Liver (tissue), 9 donors: ENCODE measurements around the gene TEX44. TPM values are rescaled to one million over a fixed set of nuclear protein-coding genes. Genes with fewer than 3 reads are reported as not detected.

ENCODE experiments used
- DNase-seq: peaks from one replicate; pipeline ENCODE4 v3.0.0-alpha.2; 2017; ENCODE audit warnings: low spot score
- H3K27ac ChIP-seq, 2 donors: one replicate each; pipeline ENCODE4 v1.7.0; 2013; ENCODE audit warnings: inconsistent platforms in 2 of 2, low read length in 2 of 2, control low read depth in 1 of 2, low read depth in 1 of 2, mild to moderate bottlenecking in 1 of 2
- H3K27me3 ChIP-seq, 4 donors: one replicate each; pipeline versions ENCODE4 v1.6.1 to v1.7.0; 2013; ENCODE audit warnings: low read length in 3 of 4, inconsistent platforms in 1 of 4, mild to moderate bottlenecking in 1 of 4, moderate library complexity in 1 of 4; ENCODE audit not compliant: control insufficient read depth in 4 of 4, insufficient read depth in 4 of 4
- H3K36me3 ChIP-seq, 4 donors: one replicate each; pipeline versions ENCODE4 v1.6.1 to v1.7.0; 2013; ENCODE audit warnings: low read length in 3 of 4, mild to moderate bottlenecking in 3 of 4, low read depth in 1 of 4, moderate library complexity in 1 of 4; ENCODE audit not compliant: control insufficient read depth in 4 of 4, insufficient read depth in 3 of 4
- H3K4me1 ChIP-seq, 4 donors: one replicate each; pipeline versions ENCODE4 v1.6.1 to v1.7.0; 2013; ENCODE audit warnings: low read length in 3 of 4, mild to moderate bottlenecking in 3 of 4, moderate library complexity in 1 of 4; ENCODE audit not compliant: control insufficient read depth in 4 of 4, insufficient read depth in 4 of 4
- H3K4me3 ChIP-seq, 3 donors: one replicate each; pipeline versions ENCODE4 v1.6.1 to v1.7.0; 2013; ENCODE audit warnings: low read length in 3 of 3, control low read depth in 1 of 3, low read depth in 1 of 3, mild to moderate bottlenecking in 1 of 3
- H3K9ac ChIP-seq, 2 donors: one replicate each; pipeline ENCODE4 v1.7.0; 2013; ENCODE audit warnings: low read length in 2 of 2, mild to moderate bottlenecking in 2 of 2, moderate library complexity in 2 of 2, control low read depth in 1 of 2, low read depth in 1 of 2
- H3K9me3 ChIP-seq, 4 donors: one replicate each; pipeline versions ENCODE4 v1.6.1 to v1.7.0; 2013; ENCODE audit warnings: low read length in 3 of 4; ENCODE audit not compliant: control insufficient read depth in 4 of 4
- EGR1 ChIP-seq, 2 donors: IDR thresholded peaks; 2 replicates each; pipeline ENCODE4 v1.6.1; 2016 to 2018; ENCODE audit warnings: antibody characterized with exemption in 2 of 2, low read depth in 2 of 2
- FOXA1 ChIP-seq: IDR thresholded peaks from 2 replicates; pipeline ENCODE4 v1.6.1; 2016; ENCODE audit warnings: antibody characterized with exemption
- FOXA2 ChIP-seq: IDR thresholded peaks from 2 replicates; pipeline ENCODE4 v1.6.1; 2016; ENCODE audit warnings: antibody characterized with exemption
- GABPA ChIP-seq, 2 donors: IDR thresholded peaks in 1 of 2; conservative IDR thresholded peaks in 1 of 2; 2 replicates each; pipeline ENCODE4 v1.6.1; 2016; ENCODE audit warnings: antibody characterized with exemption in 2 of 2, mild to moderate bottlenecking in 1 of 2, moderate library complexity in 1 of 2
- HNF4A ChIP-seq, 2 donors: conservative IDR thresholded peaks; 2 replicates each; pipeline ENCODE4 v1.6.1; 2016; ENCODE audit warnings: antibody characterized with exemption in 2 of 2, mild to moderate bottlenecking in 2 of 2
- HNF4G ChIP-seq: IDR thresholded peaks from 2 replicates; pipeline ENCODE4 v1.6.1; 2016; ENCODE audit warnings: antibody characterized with exemption
- JUND ChIP-seq, 2 donors: IDR thresholded peaks; 2 replicates each; pipeline ENCODE4 v1.6.1; 2016; ENCODE audit warnings: antibody characterized with exemption in 2 of 2
- NR2F2 ChIP-seq: IDR thresholded peaks from 2 replicates; pipeline ENCODE4 v1.6.1; 2016; ENCODE audit warnings: antibody characterized with exemption
- RAD21 ChIP-seq, 2 donors: IDR thresholded peaks; 2 replicates each; pipeline ENCODE4 v1.6.1; 2016; ENCODE audit warnings: antibody characterized with exemption in 2 of 2, mild to moderate bottlenecking in 2 of 2
- RXRA ChIP-seq, 2 donors: IDR thresholded peaks; 2 replicates each; pipeline ENCODE4 v1.6.1; 2017 to 2018; ENCODE audit warnings: antibody characterized with exemption in 2 of 2, mild to moderate bottlenecking in 1 of 2
- SP1 ChIP-seq: IDR thresholded peaks from 2 replicates; pipeline ENCODE4 v1.6.1; 2018; ENCODE audit warnings: antibody characterized with exemption, mild to moderate bottlenecking
- TAF1 ChIP-seq: conservative IDR thresholded peaks from 2 replicates; pipeline ENCODE4 v1.6.1; 2016; ENCODE audit warnings: antibody characterized with exemption, mild to moderate bottlenecking
- YY1 ChIP-seq: IDR thresholded peaks from 2 replicates; pipeline ENCODE4 v1.6.1; 2016; ENCODE audit warnings: antibody characterized with exemption, mild to moderate bottlenecking
- WGBS: extraction: QIAGEN DNeasy Blood & Tissue Kit; methylation state at CpG from one replicate; pipeline ENCODE4 v1.1.7; 2013; 5-methylcytosine and 5-hydroxymethylcytosine counted together
- polyA plus RNA-seq, 2 donors: library from polyadenylated mRNA; stranded (reverse) in 1 of 2; unstranded in 1 of 2; fragments of 200-250 nt in 1 of 2; fragments of >200 nt in 1 of 2; fragmentation: Nextera tagmentation in 1 of 2; extraction: Ambion mirVana in 1 of 2; gene quantifications; one replicate each; pipeline versions ENCODE4 v1.2.1 to v1.2.3, GENCODE V29; 2013 to 2015
- total RNA-seq, 2 donors: library from RNA; depleted of rRNA; stranded (reverse); fragments of >200 nt; gene quantifications; one replicate each; pipeline ENCODE4 v1.2.3, GENCODE V29; 2014
- TF ChIP-seq, protein P1 (sequence below): IDR thresholded peaks from 2 replicates; pipeline ENCODE4 v1.6.1; 2016; ENCODE audit warnings: antibody characterized with exemption
- TF ChIP-seq, protein P2 (sequence below): fragments of 150-350 bp; IDR thresholded peaks from 2 replicates; pipeline ENCODE4 v1.5.1; 2017; ENCODE audit warnings: improper control_type of control experiment, low read depth, low read length; ENCODE audit not compliant: missing input control
- TF ChIP-seq, protein P3 (sequence below): IDR thresholded peaks from 2 replicates; pipeline ENCODE4 v1.6.1; 2016; ENCODE audit warnings: antibody characterized with exemption
- TF ChIP-seq, protein P4 (sequence below): IDR thresholded peaks from 2 replicates; pipeline ENCODE4 v1.6.1; 2016; ENCODE audit warnings: antibody characterized with exemption
- TF ChIP-seq, protein P5 (sequence below): IDR thresholded peaks from 2 replicates; pipeline ENCODE4 v1.6.1; 2016; ENCODE audit warnings: antibody characterized with exemption, mild to moderate bottlenecking
- donor health status: healthy.
- donor health status: healthy.
- donor health status: healthy.
- donor health status: healthy.
- donor health status: healthy.

Gene TEX44
- total and polyA plus RNA-seq, 4 donors, result not detected

DNA sequence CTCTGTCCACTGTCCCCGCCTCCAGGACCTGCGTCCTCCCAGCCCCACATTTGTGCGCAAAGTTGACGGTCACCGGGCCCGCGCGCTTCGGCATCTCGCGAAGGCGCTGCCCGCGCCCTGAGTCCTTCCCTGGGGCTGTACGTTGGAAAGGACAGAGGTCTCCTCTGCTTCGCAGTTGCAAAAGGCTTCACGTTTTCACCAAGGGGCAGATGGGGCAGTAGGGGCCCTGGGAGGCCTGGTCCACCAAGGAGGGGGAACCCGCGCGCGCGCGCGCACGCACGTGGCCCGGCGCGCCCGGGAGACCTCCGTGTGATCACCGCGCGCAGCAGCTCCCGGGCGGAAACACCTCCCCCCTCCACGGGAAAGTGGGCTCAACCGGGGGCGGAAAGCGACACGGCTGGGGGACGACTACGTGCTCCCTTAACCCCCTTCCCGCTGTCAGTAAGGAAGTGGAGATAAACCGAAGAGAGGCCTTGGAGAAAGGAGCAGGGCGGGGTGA is 21.9 kb downstream of the TEX44 start:
- Histone ChIP-seq H3K27me3 (peaks cover 0 to 6% (median 0%) of the 10 kb centered on the region in 4 donors), H3K9me3 (no peaks in the 10 kb centered on the region), H3K4me3 (peak overlapping the region in 1 of 3 donors; percentile 38), H3K4me1 (peaks cover 6 to 21% (median 16%) of the 10 kb centered on the region in 4 donors), H3K36me3 (no peaks in the 10 kb centered on the region), H3K9ac (no peak overlapping the region), H3K27ac (peak overlapping the region; percentile 85 to 90)
- 4% methylated on average over 46 of the region's 46 CpGs for WGBS
- DNase-seq, result no peak
- TF ChIP-seq JUND (IDR thresholded peaks at IDR 0.05) (no peak), EGR1 (IDR thresholded peaks at IDR 0.05; ENCODE audit: low read depth in 2 of 2) (no peak), SP1 (no peak), RAD21 (IDR thresholded peaks at IDR 0.05) (no peak), HNF4A (conservative IDR thresholded peaks at IDR 0.05) (no peak), TAF1 (no peak)
- TF ChIP-seq, protein P1, sequence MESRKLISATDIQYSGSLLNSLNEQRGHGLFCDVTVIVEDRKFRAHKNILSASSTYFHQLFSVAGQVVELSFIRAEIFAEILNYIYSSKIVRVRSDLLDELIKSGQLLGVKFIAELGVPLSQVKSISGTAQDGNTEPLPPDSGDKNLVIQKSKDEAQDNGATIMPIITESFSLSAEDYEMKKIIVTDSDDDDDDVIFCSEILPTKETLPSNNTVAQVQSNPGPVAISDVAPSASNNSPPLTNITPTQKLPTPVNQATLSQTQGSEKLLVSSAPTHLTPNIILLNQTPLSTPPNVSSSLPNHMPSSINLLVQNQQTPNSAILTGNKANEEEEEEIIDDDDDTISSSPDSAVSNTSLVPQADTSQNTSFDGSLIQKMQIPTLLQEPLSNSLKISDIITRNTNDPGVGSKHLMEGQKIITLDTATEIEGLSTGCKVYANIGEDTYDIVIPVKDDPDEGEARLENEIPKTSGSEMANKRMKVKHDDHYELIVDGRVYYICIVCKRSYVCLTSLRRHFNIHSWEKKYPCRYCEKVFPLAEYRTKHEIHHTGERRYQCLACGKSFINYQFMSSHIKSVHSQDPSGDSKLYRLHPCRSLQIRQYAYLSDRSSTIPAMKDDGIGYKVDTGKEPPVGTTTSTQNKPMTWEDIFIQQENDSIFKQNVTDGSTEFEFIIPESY, result no peak
- TF ChIP-seq, protein P2, sequence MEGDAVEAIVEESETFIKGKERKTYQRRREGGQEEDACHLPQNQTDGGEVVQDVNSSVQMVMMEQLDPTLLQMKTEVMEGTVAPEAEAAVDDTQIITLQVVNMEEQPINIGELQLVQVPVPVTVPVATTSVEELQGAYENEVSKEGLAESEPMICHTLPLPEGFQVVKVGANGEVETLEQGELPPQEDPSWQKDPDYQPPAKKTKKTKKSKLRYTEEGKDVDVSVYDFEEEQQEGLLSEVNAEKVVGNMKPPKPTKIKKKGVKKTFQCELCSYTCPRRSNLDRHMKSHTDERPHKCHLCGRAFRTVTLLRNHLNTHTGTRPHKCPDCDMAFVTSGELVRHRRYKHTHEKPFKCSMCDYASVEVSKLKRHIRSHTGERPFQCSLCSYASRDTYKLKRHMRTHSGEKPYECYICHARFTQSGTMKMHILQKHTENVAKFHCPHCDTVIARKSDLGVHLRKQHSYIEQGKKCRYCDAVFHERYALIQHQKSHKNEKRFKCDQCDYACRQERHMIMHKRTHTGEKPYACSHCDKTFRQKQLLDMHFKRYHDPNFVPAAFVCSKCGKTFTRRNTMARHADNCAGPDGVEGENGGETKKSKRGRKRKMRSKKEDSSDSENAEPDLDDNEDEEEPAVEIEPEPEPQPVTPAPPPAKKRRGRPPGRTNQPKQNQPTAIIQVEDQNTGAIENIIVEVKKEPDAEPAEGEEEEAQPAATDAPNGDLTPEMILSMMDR, result no peak
- TF ChIP-seq, protein P3, sequence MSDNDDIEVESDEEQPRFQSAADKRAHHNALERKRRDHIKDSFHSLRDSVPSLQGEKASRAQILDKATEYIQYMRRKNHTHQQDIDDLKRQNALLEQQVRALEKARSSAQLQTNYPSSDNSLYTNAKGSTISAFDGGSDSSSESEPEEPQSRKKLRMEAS, result no peak

DNA sequence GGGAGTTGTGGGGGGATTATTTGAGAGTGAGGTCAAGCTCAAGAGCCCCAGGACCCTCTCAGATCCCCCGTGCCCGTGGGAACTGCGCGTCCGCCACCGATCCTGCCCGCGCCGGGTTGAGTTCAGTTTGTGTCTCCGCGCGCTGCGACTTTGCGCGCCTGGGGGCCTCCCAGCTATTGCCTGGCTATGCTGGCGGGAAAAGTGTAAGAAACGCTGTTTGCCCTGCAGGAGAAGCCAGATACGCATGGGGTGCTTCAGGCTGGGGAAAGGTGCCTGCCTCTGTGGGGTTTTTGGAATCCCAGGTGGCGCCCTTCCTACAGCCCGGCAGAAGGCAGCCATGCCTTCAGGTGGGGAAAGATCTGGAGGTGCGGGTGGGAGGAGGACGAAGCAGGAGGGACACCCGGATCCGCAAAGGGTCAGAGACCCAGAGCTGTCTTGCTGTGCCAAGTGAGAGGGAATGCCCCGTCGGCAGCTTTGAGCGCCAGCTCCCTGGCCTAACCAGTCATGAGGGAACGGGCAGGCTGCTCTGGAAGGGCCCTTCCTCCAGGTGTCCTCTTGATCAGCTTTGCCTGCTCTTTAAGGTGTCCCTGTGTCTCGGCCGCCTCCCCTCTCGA is 22.5 kb downstream of the TEX44 start:
- no peak for DNase-seq
- Histone ChIP-seq H3K9ac (no peak overlapping the region), H3K27me3 (peaks cover 0 to 6% (median 0%) of the 10 kb centered on the region in 4 donors), H3K27ac (peak overlapping the region; percentile 85 to 90), H3K4me3 (peak overlapping the region in 1 of 3 donors; percentile 38), H3K4me1 (peaks cover 6 to 21% (median 16%) of the 10 kb centered on the region in 4 donors), H3K9me3 (no peaks in the 10 kb centered on the region), H3K36me3 (no peaks in the 10 kb centered on the region)
- WGBS, result 28% methylated on average over 31 of the region's 31 CpGs
- TF ChIP-seq FOXA2, result no peak
- no peak for TF ChIP-seq RXRA (IDR thresholded peaks at IDR 0.05)
- no peak for TF ChIP-seq GABPA (IDR thresholded peaks at IDR 0.05 in 1 of 2, conservative IDR thresholded peaks at IDR 0.05 in 1 of 2)
- TF ChIP-seq, protein P1, result no peak
- no peak for TF ChIP-seq NR2F2
- TF ChIP-seq, protein P4, sequence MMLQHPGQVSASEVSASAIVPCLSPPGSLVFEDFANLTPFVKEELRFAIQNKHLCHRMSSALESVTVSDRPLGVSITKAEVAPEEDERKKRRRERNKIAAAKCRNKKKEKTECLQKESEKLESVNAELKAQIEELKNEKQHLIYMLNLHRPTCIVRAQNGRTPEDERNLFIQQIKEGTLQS, result no peak
- TF ChIP-seq HNF4A (conservative IDR thresholded peaks at IDR 0.05), result no peak
- no peak for TF ChIP-seq JUND (IDR thresholded peaks at IDR 0.05)
- TF ChIP-seq RAD21 (IDR thresholded peaks at IDR 0.05), result no peak
- no peak for TF ChIP-seq TAF1
- TF ChIP-seq, protein P3, result no peak
- no peak for TF ChIP-seq SP1
- TF ChIP-seq, protein P5, sequence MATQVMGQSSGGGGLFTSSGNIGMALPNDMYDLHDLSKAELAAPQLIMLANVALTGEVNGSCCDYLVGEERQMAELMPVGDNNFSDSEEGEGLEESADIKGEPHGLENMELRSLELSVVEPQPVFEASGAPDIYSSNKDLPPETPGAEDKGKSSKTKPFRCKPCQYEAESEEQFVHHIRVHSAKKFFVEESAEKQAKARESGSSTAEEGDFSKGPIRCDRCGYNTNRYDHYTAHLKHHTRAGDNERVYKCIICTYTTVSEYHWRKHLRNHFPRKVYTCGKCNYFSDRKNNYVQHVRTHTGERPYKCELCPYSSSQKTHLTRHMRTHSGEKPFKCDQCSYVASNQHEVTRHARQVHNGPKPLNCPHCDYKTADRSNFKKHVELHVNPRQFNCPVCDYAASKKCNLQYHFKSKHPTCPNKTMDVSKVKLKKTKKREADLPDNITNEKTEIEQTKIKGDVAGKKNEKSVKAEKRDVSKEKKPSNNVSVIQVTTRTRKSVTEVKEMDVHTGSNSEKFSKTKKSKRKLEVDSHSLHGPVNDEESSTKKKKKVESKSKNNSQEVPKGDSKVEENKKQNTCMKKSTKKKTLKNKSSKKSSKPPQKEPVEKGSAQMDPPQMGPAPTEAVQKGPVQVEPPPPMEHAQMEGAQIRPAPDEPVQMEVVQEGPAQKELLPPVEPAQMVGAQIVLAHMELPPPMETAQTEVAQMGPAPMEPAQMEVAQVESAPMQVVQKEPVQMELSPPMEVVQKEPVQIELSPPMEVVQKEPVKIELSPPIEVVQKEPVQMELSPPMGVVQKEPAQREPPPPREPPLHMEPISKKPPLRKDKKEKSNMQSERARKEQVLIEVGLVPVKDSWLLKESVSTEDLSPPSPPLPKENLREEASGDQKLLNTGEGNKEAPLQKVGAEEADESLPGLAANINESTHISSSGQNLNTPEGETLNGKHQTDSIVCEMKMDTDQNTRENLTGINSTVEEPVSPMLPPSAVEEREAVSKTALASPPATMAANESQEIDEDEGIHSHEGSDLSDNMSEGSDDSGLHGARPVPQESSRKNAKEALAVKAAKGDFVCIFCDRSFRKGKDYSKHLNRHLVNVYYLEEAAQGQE, result no peak
- TF ChIP-seq HNF4G, result no peak
- TF ChIP-seq FOXA1, result no peak
- no peak for TF ChIP-seq EGR1 (IDR thresholded peaks at IDR 0.05; ENCODE audit: low read depth in 2 of 2)
- no peak for TF ChIP-seq YY1
- TF ChIP-seq, protein P2, result no peak
